Neuronal stem cell (in vitro differentiated cells): Measurements from ENCODE around the gene PLCXD3.

Source experiments
- DNase-seq: peaks from one replicate; pipeline ENCODE4 v3.0.0-alpha.2; 2013; ENCODE audit warnings: low spot score
- H2AFZ ChIP-seq: one replicate; pipeline ENCODE4 v1.6.1; 2013; ENCODE audit warnings: mild to moderate bottlenecking, low read length, inconsistent platforms
- H2AK5ac ChIP-seq: 2 replicates; pipeline ENCODE4 v1.6.1; 2013; ENCODE audit warnings: low read depth, mild to moderate bottlenecking, inconsistent platforms, low read length, moderate library complexity, mixed read lengths
- H2BK120ac ChIP-seq: 2 replicates; pipeline ENCODE4 v1.6.1; 2013; ENCODE audit warnings: low read depth, mild to moderate bottlenecking, inconsistent platforms, low read length, moderate library complexity, mixed read lengths
- H2BK12ac ChIP-seq: one replicate; pipeline ENCODE4 v1.6.1; 2013; ENCODE audit warnings: low read length, inconsistent platforms
- H2BK15ac ChIP-seq: 2 replicates; pipeline ENCODE4 v1.6.1; 2013; ENCODE audit warnings: mild to moderate bottlenecking, low read length, inconsistent platforms, mixed read lengths
- H2BK5ac ChIP-seq: one replicate; pipeline ENCODE4 v1.6.1; 2013; ENCODE audit warnings: inconsistent platforms, mild to moderate bottlenecking, low read length, moderate library complexity
- H3K14ac ChIP-seq: one replicate; pipeline ENCODE4 v1.6.1; 2013; ENCODE audit warnings: low read length, inconsistent platforms
- H3K18ac ChIP-seq: 2 replicates; pipeline ENCODE4 v1.6.1; 2013; ENCODE audit warnings: low read length, inconsistent platforms
- H3K23ac ChIP-seq: 2 replicates; pipeline ENCODE4 v1.6.1; 2013; ENCODE audit warnings: low read depth, mild to moderate bottlenecking, mixed read lengths, low read length, inconsistent platforms; ENCODE audit not compliant: poor library complexity
- H3K27ac ChIP-seq: replicated peaks from 3 replicates; pipeline ENCODE4 v1.5.1; 2013; ENCODE audit warnings: low read length, inconsistent platforms
- H3K27me3 ChIP-seq, 3 experiments: 2 replicates each; pipeline ENCODE4 v1.6.1; 2013; ENCODE audit warnings: low read length in 3 of 3, mild to moderate bottlenecking in 2 of 3, inconsistent platforms in 1 of 3, low read depth in 1 of 3, mixed read lengths in 1 of 3, moderate library complexity in 1 of 3; ENCODE audit not compliant: control insufficient read depth in 3 of 3, insufficient read depth in 3 of 3
- H3K36me3 ChIP-seq, 2 donors: replicated peaks in 1 of 2; 2 replicates each; pipeline ENCODE4 v1.6.1; 2013; ENCODE audit warnings: low read length in 2 of 2; ENCODE audit not compliant: control insufficient read depth in 2 of 2, insufficient read depth in 2 of 2
- H3K4ac ChIP-seq: 2 replicates; pipeline ENCODE4 v1.6.1; 2013; ENCODE audit warnings: inconsistent platforms, mild to moderate bottlenecking, low read length, moderate library complexity
- H3K4me1 ChIP-seq, 2 donors: 1 replicate in 1 of 2; 2 replicates in 1 of 2; pipeline ENCODE4 v1.6.1; 2013; ENCODE audit warnings: low read length in 2 of 2, low read depth in 1 of 2; ENCODE audit not compliant: control insufficient read depth in 2 of 2, insufficient read depth in 1 of 2
- H3K4me2 ChIP-seq: one replicate; pipeline ENCODE4 v1.6.1; 2013; ENCODE audit warnings: mild to moderate bottlenecking, low read length, inconsistent platforms; ENCODE audit not compliant: insufficient read depth, poor library complexity, severe bottlenecking
- H3K4me3 ChIP-seq, 2 donors: 2 replicates each; pipeline ENCODE4 v1.5.1; 2013; ENCODE audit warnings: low read length in 2 of 2, mild to moderate bottlenecking in 2 of 2, inconsistent platforms in 1 of 2, moderate library complexity in 1 of 2
- H3K79me1 ChIP-seq: one replicate; pipeline ENCODE4 v1.6.1; 2013; ENCODE audit warnings: low read depth, mild to moderate bottlenecking, inconsistent platforms, low read length, moderate library complexity
- H3K9ac ChIP-seq: one replicate; pipeline ENCODE4 v1.6.1; 2013; ENCODE audit warnings: mild to moderate bottlenecking, low read depth, low read length, inconsistent platforms; ENCODE audit not compliant: poor library complexity
- H3K9me3 ChIP-seq, 2 donors: replicated peaks in 1 of 2; 2 replicates each; pipeline versions ENCODE3 to v1.6.1; 2013; ENCODE audit warnings: low read length in 2 of 2, mild to moderate bottlenecking in 2 of 2, inconsistent platforms in 1 of 2, low read depth in 1 of 2, mixed read lengths in 1 of 2, moderate library complexity in 1 of 2; ENCODE audit not compliant: control insufficient read depth in 2 of 2, insufficient read depth in 1 of 2
- H4K8ac ChIP-seq: one replicate; pipeline ENCODE4 v1.6.1; 2013; ENCODE audit warnings: low read depth, mild to moderate bottlenecking, inconsistent platforms, low read length, moderate library complexity
- H4K91ac ChIP-seq: one replicate; pipeline ENCODE4 v1.6.1; 2013; ENCODE audit warnings: low read length, low read depth, mild to moderate bottlenecking, inconsistent platforms; ENCODE audit not compliant: poor library complexity
- WGBS, 2 donors: extraction: QIAGEN DNeasy Blood & Tissue Kit; methylation state at CpG; one replicate each; pipeline ENCODE4 v1.1.7; 2013; ENCODE audit warnings: missing lambda C conversion rate in 2 of 2, mixed read lengths in 1 of 2; ENCODE audit not compliant: insufficient read length in 2 of 2, insufficient replicate concordance in 1 of 2; ENCODE audit errors: extremely low coverage in 2 of 2; 5-methylcytosine and 5-hydroxymethylcytosine counted together

PLCXD3 gene

GRCh38 chr5:41286165-41286564 is 224.2 kb downstream of the PLCXD3 start:
- Histone ChIP-seq H3K4ac (no peak overlapping the region), H4K91ac (no peak overlapping the region), H2BK120ac (no peak overlapping the region), H3K23ac (no peak overlapping the region), H3K36me3 (no peaks in the 10 kb centered on the region), H3K79me1 (no peaks in the 10 kb centered on the region), H3K4me1 (no peaks in the 10 kb centered on the region), H3K27ac (no peak overlapping the region), H3K27me3 (no peaks in the 10 kb centered on the region), H3K9ac (no peak overlapping the region), H3K4me3 (no peak overlapping the region), H2AK5ac (no peak overlapping the region), H3K4me2 (no peak overlapping the region), H4K8ac (no peak overlapping the region), H2BK5ac (no peak overlapping the region), H2BK12ac (no peak overlapping the region), H3K18ac (no peak overlapping the region), H3K14ac (no peak overlapping the region), H2BK15ac (no peak overlapping the region), H3K9me3 (peaks cover 3 to 4% of the 10 kb centered on the region in 2 donors), H2AFZ (no peak overlapping the region)
- no CpG with 5 or more reads among the region's 2 CpGs for WGBS, 2 donors
- DNase-seq, result no peak

DNA sequence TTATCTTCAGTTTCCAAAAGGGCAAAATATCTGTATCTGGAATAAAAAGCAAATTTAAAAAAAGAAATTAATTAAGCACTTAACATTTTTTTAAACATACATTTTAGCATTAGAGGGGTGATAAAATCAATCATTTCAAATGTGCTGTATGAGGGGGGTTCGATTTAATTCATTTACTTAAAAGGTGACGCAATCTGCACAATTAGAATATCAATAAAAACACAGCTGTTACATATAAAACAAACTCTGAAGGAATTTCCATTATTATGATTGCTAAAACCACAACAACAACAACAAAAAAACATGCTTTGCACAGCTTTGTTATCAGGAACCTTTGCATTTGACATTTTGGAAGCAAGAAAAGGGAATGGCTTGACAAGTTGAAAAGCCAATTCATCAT is 225.5 kb downstream of the PLCXD3 start:
- Histone ChIP-seq H3K23ac (no peak overlapping the region), H3K79me1 (no peaks in the 10 kb centered on the region), H3K9ac (no peak overlapping the region), H3K27me3 (no peaks in the 10 kb centered on the region), H4K91ac (no peak overlapping the region), H2BK12ac (no peak overlapping the region), H3K14ac (no peak overlapping the region), H3K4ac (no peak overlapping the region), H2AK5ac (no peak overlapping the region), H3K27ac (no peak overlapping the region), H2BK5ac (no peak overlapping the region), H3K4me3 (no peak overlapping the region), H3K4me2 (no peak overlapping the region), H2BK15ac (no peak overlapping the region), H2BK120ac (no peak overlapping the region), H3K36me3 (no peaks in the 10 kb centered on the region), H2AFZ (no peak overlapping the region), H3K4me1 (no peaks in the 10 kb centered on the region), H3K18ac (no peak overlapping the region), H3K9me3 (no peaks in the 10 kb centered on the region), H4K8ac (no peak overlapping the region)
- WGBS, 2 donors, result no CpG with 5 or more reads among the region's 2 CpGs
- DNase-seq, result no peak

DNA sequence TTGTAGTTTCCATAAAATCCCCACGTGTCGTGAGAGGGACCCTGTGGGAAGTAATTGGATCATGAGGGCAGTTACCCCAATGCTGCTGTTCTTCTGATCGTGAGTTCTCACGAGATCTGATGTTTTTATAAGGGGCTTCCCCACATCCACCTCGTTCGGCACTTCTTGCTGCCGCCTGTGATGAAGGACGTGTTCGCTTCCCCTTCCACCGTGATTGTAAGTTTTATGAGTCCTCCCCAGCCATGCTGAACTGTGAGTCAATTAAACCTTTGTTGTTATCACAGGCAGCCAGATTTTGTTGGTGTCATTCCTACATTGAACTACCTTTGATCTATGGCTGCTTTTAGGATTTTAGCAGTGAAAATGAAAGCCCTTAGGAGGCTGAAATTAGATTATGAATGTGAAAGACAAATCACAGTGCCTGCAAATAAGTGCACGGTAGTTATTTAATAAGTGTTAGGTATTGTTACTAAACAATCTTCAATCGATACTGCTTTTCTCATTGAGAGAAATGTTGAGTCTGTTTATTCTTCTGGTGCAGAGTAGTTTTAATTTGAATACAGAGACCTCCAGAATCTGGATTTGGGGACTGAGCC is 229.1 kb downstream of the PLCXD3 start:
- H3K23ac ChIP-seq, result no peak overlapping the region
- no peaks in the 10 kb centered on the region for H3K27me3 ChIP-seq
- H3K79me1 ChIP-seq, result no peaks in the 10 kb centered on the region
- no peak for DNase-seq
- H3K4me1 ChIP-seq, result no peaks in the 10 kb centered on the region
- no peak overlapping the region for H3K4ac ChIP-seq
- no peak overlapping the region for H3K27ac ChIP-seq
- H3K14ac ChIP-seq, result no peak overlapping the region
- no peak overlapping the region for H2AFZ ChIP-seq
- H3K9me3 ChIP-seq, result no peaks in the 10 kb centered on the region
- no peak overlapping the region for H2BK5ac ChIP-seq
- no peak overlapping the region for H3K4me2 ChIP-seq
- WGBS, 2 donors, result no CpG with 5 or more reads among the region's 12 CpGs
- no peak overlapping the region for H3K9ac ChIP-seq
- no peak overlapping the region for H3K4me3 ChIP-seq
- H2AK5ac ChIP-seq, result no peak overlapping the region
- no peak overlapping the region for H2BK15ac ChIP-seq
- H4K91ac ChIP-seq, result no peak overlapping the region
- H2BK120ac ChIP-seq, result no peak overlapping the region
- H3K18ac ChIP-seq, result no peak overlapping the region
- H4K8ac ChIP-seq, result no peak overlapping the region
- H3K36me3 ChIP-seq, result no peaks in the 10 kb centered on the region
- H2BK12ac ChIP-seq, result no peak overlapping the region

GRCh38 chr5:41279040-41279439 is 231.4 kb downstream of the PLCXD3 start:
- H2BK12ac ChIP-seq, result no peak overlapping the region

More at GRCh38 chr5:41279040-41279439, 231.4 kb downstream of the PLCXD3 start:
- Histone ChIP-seq H3K4me2 (no peak overlapping the region), H3K4ac (no peak overlapping the region), H4K91ac (no peak overlapping the region), H3K23ac (no peak overlapping the region), H3K27me3 (no peaks in the 10 kb centered on the region), H2BK5ac (no peak overlapping the region), H2AFZ (no peak overlapping the region), H3K27ac (no peak overlapping the region), H2BK120ac (no peak overlapping the region), H2BK15ac (no peak overlapping the region), H3K18ac (no peak overlapping the region), H3K14ac (no peak overlapping the region), H2AK5ac (no peak overlapping the region), H3K79me1 (no peaks in the 10 kb centered on the region), H3K36me3 (no peaks in the 10 kb centered on the region), H3K9ac (no peak overlapping the region), H4K8ac (no peak overlapping the region), H3K4me1 (no peaks in the 10 kb centered on the region), H3K9me3 (no peaks in the 10 kb centered on the region), H3K4me3 (no peak overlapping the region)
- WGBS, 2 donors, result no CpG with 5 or more reads among the region's 2 CpGs
- no peak for DNase-seq
